HepG2 (cell line): ENCODE measurements around the gene NUBPL. TPM values are rescaled to one million over a fixed set of nuclear protein-coding genes. Genes with fewer than 3 reads are reported as not detected.

ENCODE experiments used
- ATF4 ChIP-seq, 2 experiments: fragments of 450-650 bp in 1 of 2; sonication (generic) in 1 of 2; formaldehyde crosslinking; IDR thresholded peaks; 2 replicates each; pipeline versions ENCODE4 v1.5.0 to v1.8.0; 2020 to 2022; ENCODE audit warnings: mild to moderate bottlenecking in 1 of 2, missing genetic modification reagents in 1 of 2
- ATF6 ChIP-seq: sonication (generic); formaldehyde crosslinking; conservative IDR thresholded peaks from 2 replicates; pipeline ENCODE4 v1.4.0; 2020; ENCODE audit warnings: missing genetic modification reagents
- ATRX ChIP-seq: sonication (generic); formaldehyde crosslinking; IDR thresholded peaks from 2 replicates; pipeline ENCODE4 v1.4.0; 2020; ENCODE audit warnings: missing genetic modification reagents, borderline replicate concordance
- CHD4 ChIP-seq: fragments of 200-600 bp; sonication (generic); IDR thresholded peaks from 2 replicates; pipeline ENCODE4 v1.7.0; 2017; ENCODE audit warnings: mild to moderate bottlenecking, low read length, borderline replicate concordance
- GTF3A ChIP-seq: sonication (generic); formaldehyde crosslinking; conservative IDR thresholded peaks from 2 replicates; pipeline ENCODE4 v1.4.0; 2020; ENCODE audit warnings: mild to moderate bottlenecking, missing genetic modification reagents
- HNRNPUL1 ChIP-seq: fragments of 200-400 bp; formaldehyde crosslinking; IDR thresholded peaks from 2 replicates; pipeline ENCODE4 v1.6.1; 2017; ENCODE audit warnings: low read depth, mild to moderate bottlenecking, low read length, moderate library complexity
- NFE2 ChIP-seq: sonication (generic); formaldehyde crosslinking; IDR thresholded peaks from 2 replicates; pipeline ENCODE4 v1.4.0; 2020; ENCODE audit warnings: missing genetic modification reagents
- NFYB ChIP-seq: sonication (generic); formaldehyde crosslinking; IDR thresholded peaks from 2 replicates; pipeline ENCODE4 v1.4.0; 2020; ENCODE audit warnings: missing genetic modification reagents
- SYNCRIP ChIP-seq: fragments of 200-400 bp; formaldehyde crosslinking; IDR thresholded peaks from 2 replicates; pipeline ENCODE4 v1.6.1; 2018; ENCODE audit warnings: mild to moderate bottlenecking, low read depth, low read length; ENCODE audit not compliant: insufficient read depth
- TCF12 ChIP-seq, 2 experiments: fragments of 450-650 bp in 1 of 2; sonication (generic) in 1 of 2; formaldehyde crosslinking in 1 of 2; IDR thresholded peaks; 2 replicates each; pipeline versions ENCODE4 v1.6.1 to v1.8.0; 2017 to 2022; ENCODE audit warnings: antibody characterized with exemption in 1 of 2, mild to moderate bottlenecking in 1 of 2, missing genetic modification reagents in 1 of 2, moderate library complexity in 1 of 2
- ZBTB38 ChIP-seq: sonication (generic); formaldehyde crosslinking; IDR thresholded peaks from 2 replicates; pipeline ENCODE4 v1.5.1; 2020; ENCODE audit warnings: mild to moderate bottlenecking, missing genetic modification reagents
- ZHX2 ChIP-seq, 2 experiments: sonication (generic) in 1 of 2; formaldehyde crosslinking in 1 of 2; IDR thresholded peaks; 2 replicates each; pipeline versions ENCODE4 v1.6.1 to v1.9.0; 2014 to 2022; ENCODE audit warnings: antibody characterized with exemption in 1 of 2, borderline replicate concordance in 1 of 2, inconsistent platforms in 1 of 2, low read depth in 1 of 2, missing genetic modification reagents in 1 of 2
- ZNF136 ChIP-seq: sonication (generic); formaldehyde crosslinking; IDR thresholded peaks from 2 replicates; pipeline ENCODE4 v1.8.1; 2022; ENCODE audit warnings: low read depth, mild to moderate bottlenecking, moderate library complexity, missing genetic modification reagents
- ZNF180 ChIP-seq: sonication (generic); formaldehyde crosslinking; IDR thresholded peaks from 2 replicates; pipeline ENCODE4 v1.4.0; 2020; ENCODE audit warnings: low read depth, missing genetic modification reagents, borderline replicate concordance
- ZNF333 ChIP-seq: sonication (generic); formaldehyde crosslinking; IDR thresholded peaks from 2 replicates; pipeline ENCODE4 v1.4.0; 2020; ENCODE audit warnings: mild to moderate bottlenecking, missing genetic modification reagents, borderline replicate concordance
- ZNF652 ChIP-seq: IDR thresholded peaks from 2 replicates; pipeline ENCODE4 v1.6.1; 2016; ENCODE audit warnings: low read depth, borderline replicate concordance
- ZNF703 ChIP-seq: sonication (generic); formaldehyde crosslinking; IDR thresholded peaks from 2 replicates; pipeline ENCODE4 v1.5.1; 2020; ENCODE audit warnings: missing genetic modification reagents, mild to moderate bottlenecking, moderate library complexity, borderline replicate concordance
- polyA plus RNA-seq, 8 experiments: library from polyadenylated mRNA; depleted of rRNA in 3 of 8; stranded (reverse) in 7 of 8; unstranded in 1 of 8; fragments of >200 nt; fragmentation: Illumina TruSeq in 4 of 8; extraction: Trizol in 4 of 8; gene quantifications; 2 replicates each; pipeline versions ENCODE4 v1.2.1 to v1.2.3, GENCODE V29; 2011 to 2016; ENCODE audit warnings: low read depth in 4 of 8, missing spikeins in 1 of 8, mixed read lengths in 1 of 8; ENCODE audit not compliant: insufficient read depth in 1 of 8
- total RNA-seq, 5 experiments: library from RNA; depleted of rRNA; stranded (reverse); fragments of >200 nt; fragmentation: Illumina TruSeq; extraction: Trizol; gene quantifications; 2 replicates each; pipeline ENCODE4 v1.2.3, GENCODE V29; 2016; ENCODE audit warnings: low read depth in 1 of 5

NUBPL gene
- total and polyA plus RNA-seq, 2 of the 13 experiments (the other 11 are each of a cell fraction or from before 2014, with no cell fraction given): 21.3 to 44.1 TPM

GRCh38 chr14:31717294-31718085 is 156.3 kb downstream of the NUBPL start (continued):
- TF ChIP-seq ZHX2 (IDR thresholded peaks at IDR 0.05; ENCODE audit: low read depth) (peak; percentile 34; the same call in 1 of the 2 replicates), ZHX2 (CRISPR knock-in tag; IDR thresholded peaks at IDR 0.05; ENCODE audit: borderline replicate concordance) (no peak), ZNF703 (CRISPR knock-in tag) (0 out of 2 replicates have a peak, but pooled peaks have one; percentile 82), NFE2 (CRISPR knock-in tag) (no peak), ZBTB38 (CRISPR knock-in tag) (no peak), ZNF180 (CRISPR knock-in tag) (no peak), HNRNPUL1 (no peak), ZNF136 (CRISPR knock-in tag) (peak; percentile 99), SYNCRIP (no peak), ZNF652 (CRISPR knock-in tag) (peak; percentile 27; the same call in 1 of the 2 replicates), ZNF333 (no peak), ATF4 (CRISPR knock-in tag; IDR thresholded peaks at IDR 0.05) (0 out of 4 replicates have a peak, but pooled peaks of 1 of the 2 experiments have one; percentile 48), ATF6 (CRISPR knock-in tag) (0 out of 2 replicates have a peak, but pooled peaks have one; percentile 86), TCF12 (IDR thresholded peaks at IDR 0.05) (no peak), TCF12 (CRISPR knock-in tag; IDR thresholded peaks at IDR 0.05) (no peak), NFYB (CRISPR knock-in tag) (no peak), CHD4 (no peak), GTF3A (CRISPR knock-in tag) (no peak), ATRX (CRISPR knock-in tag) (no peak)
